IMR-90 (cell line): ENCODE results near the gene HGF. TPM values are rescaled to one million over a fixed set of nuclear protein-coding genes. Genes with fewer than 3 reads are reported as not detected.

Experiments used
- ATAC-seq: fragments of 200-7000 bp; cut with Tn5 transposase; 2 replicates; pipeline ENCODE4 v1.9.1; 2020; ENCODE audit warnings: low read depth, mild to moderate bottlenecking, moderate library complexity
- BruUV-seq: library from RNA; stranded (reverse); fragments of 400-500 nt; replicated peaks from 2 replicates; lab custom pipeline; 2021; lab: Mats Ljungman, UMichigan
- CTCF ChIA-PET: fragments of 300-600 bp; formaldehyde crosslinking; extraction: SDS; loops from one replicate; lab custom pipeline; 2021; ENCODE audit warnings: antibody characterized with exemption; lab: Yijun Ruan, JAX
- POLR2A ChIA-PET: fragments of 300-600 bp; sonication (Branson Sonifier 250); formaldehyde crosslinking; loops from one replicate; lab custom pipeline; 2022; ENCODE audit warnings: antibody characterized with exemption; ENCODE audit not compliant: unreplicated experiment; lab: Charles Lee
- DNase-seq: peaks from one replicate; pipeline ENCODE4 v3.0.0; 2013
- H2AFZ ChIP-seq: replicated peaks from 2 replicates; pipeline ENCODE3; 2013; ENCODE audit warnings: low read length, mild to moderate bottlenecking; ENCODE audit not compliant: poor library complexity
- H2AK5ac ChIP-seq: 2 replicates; pipeline ENCODE4 v1.6.1; 2013; ENCODE audit warnings: low read depth, low read length, inconsistent platforms
- H2AK9ac ChIP-seq: replicated peaks from 2 replicates; pipeline ENCODE3; 2013; ENCODE audit warnings: mild to moderate bottlenecking, low read depth, low read length, moderate library complexity; ENCODE audit not compliant: poor library complexity
- H2BK120ac ChIP-seq: 2 replicates; pipeline ENCODE4 v1.6.1; 2013; ENCODE audit warnings: low read depth, low read length, inconsistent platforms
- H2BK15ac ChIP-seq: 3 replicates; pipeline ENCODE4 v1.6.1; 2013; ENCODE audit warnings: low read depth, low read length, inconsistent platforms
- H2BK20ac ChIP-seq: 2 replicates; pipeline ENCODE4 v1.6.1; 2013; ENCODE audit warnings: low read depth, mild to moderate bottlenecking, inconsistent platforms, low read length, moderate library complexity
- H2BK5ac ChIP-seq: 2 replicates; pipeline ENCODE4 v1.6.1; 2013; ENCODE audit warnings: mild to moderate bottlenecking, low read depth, low read length, inconsistent platforms; ENCODE audit not compliant: poor library complexity, severe bottlenecking
- H3K14ac ChIP-seq: replicated peaks from 2 replicates; pipeline ENCODE4 v1.6.1; 2013; ENCODE audit warnings: low read depth, low read length, inconsistent platforms
- H3K18ac ChIP-seq: 2 replicates; pipeline ENCODE4 v1.6.1; 2013; ENCODE audit warnings: low read depth, low read length, control low read depth
- H3K23ac ChIP-seq: 2 replicates; pipeline ENCODE4 v1.6.1; 2013; ENCODE audit warnings: low read depth, low read length, inconsistent platforms
- H3K27ac ChIP-seq: 2 replicates; pipeline ENCODE4 v1.5.1; 2013; ENCODE audit warnings: mild to moderate bottlenecking, control low read depth, low read length; ENCODE audit not compliant: insufficient read depth
- H3K27me3 ChIP-seq: 2 replicates; pipeline ENCODE4 v1.6.1; 2013; ENCODE audit warnings: low read length; ENCODE audit not compliant: control insufficient read depth, insufficient read depth
- H3K36me3 ChIP-seq: 2 replicates; pipeline ENCODE4 v1.6.1; 2013; ENCODE audit warnings: low read length, mixed read lengths; ENCODE audit not compliant: control insufficient read depth, insufficient read depth
- H3K4ac ChIP-seq: 2 replicates; pipeline ENCODE4 v1.6.1; 2013; ENCODE audit warnings: low read depth, low read length, inconsistent platforms
- H3K4me1 ChIP-seq: 2 replicates; pipeline ENCODE4 v1.6.1; 2013; ENCODE audit warnings: low read length, mixed read lengths; ENCODE audit not compliant: control insufficient read depth, insufficient read depth
- H3K4me2 ChIP-seq: 2 replicates; pipeline ENCODE4 v1.6.1; 2013; ENCODE audit warnings: low read depth, mild to moderate bottlenecking, control low read depth, low read length, moderate library complexity
- H3K4me3 ChIP-seq: 2 replicates; pipeline ENCODE4 v1.5.1; 2013; ENCODE audit warnings: low read depth, mild to moderate bottlenecking, control low read depth, low read length, moderate library complexity; ENCODE audit not compliant: insufficient read depth
- H3K56ac ChIP-seq: 2 replicates; pipeline ENCODE4 v1.6.1; 2013; ENCODE audit warnings: low read length, inconsistent platforms; ENCODE audit not compliant: insufficient read depth; ENCODE audit errors: extremely low read depth
- H3K79me1 ChIP-seq, 2 experiments: 2 replicates each; pipeline ENCODE4 v1.6.1; 2013; ENCODE audit warnings: low read length in 2 of 2, inconsistent platforms in 1 of 2, low read depth in 1 of 2
- H3K9ac ChIP-seq: 2 replicates; pipeline ENCODE4 v1.6.1; 2013; ENCODE audit warnings: low read depth, low read length, control low read depth
- H3K9me1 ChIP-seq: 2 replicates; pipeline ENCODE4 v1.6.1; 2013; ENCODE audit warnings: low read length, inconsistent platforms; ENCODE audit not compliant: insufficient read depth
- H3K9me3 ChIP-seq: 2 replicates; pipeline ENCODE4 v1.6.1; 2013; ENCODE audit warnings: low read length; ENCODE audit not compliant: control insufficient read depth, insufficient read depth
- H4K20me1 ChIP-seq: 2 replicates; pipeline ENCODE4 v1.6.1; 2013; ENCODE audit warnings: low read length, inconsistent platforms; ENCODE audit not compliant: insufficient read depth
- H4K5ac ChIP-seq: 2 replicates; pipeline ENCODE4 v1.6.1; 2013; ENCODE audit warnings: mild to moderate bottlenecking, low read depth, low read length, control low read depth
- H4K8ac ChIP-seq, 2 experiments: 2 replicates each; pipeline ENCODE4 v1.6.1; 2013; ENCODE audit warnings: low read depth in 2 of 2, low read length in 2 of 2, control low read depth in 1 of 2, inconsistent platforms in 1 of 2
- H4K91ac ChIP-seq: 2 replicates; pipeline ENCODE4 v1.6.1; 2013; ENCODE audit warnings: low read depth, low read length, inconsistent platforms; ENCODE audit not compliant: insufficient read depth
- CEBPB ChIP-seq: IDR thresholded peaks from 2 replicates; pipeline ENCODE4 v1.6.1; 2012; ENCODE audit warnings: low read depth, low read length, improper control_type of control experiment
- POLR2A ChIP-seq: IDR thresholded peaks from 2 replicates; pipeline ENCODE4 v1.6.1; 2012; ENCODE audit warnings: mild to moderate bottlenecking, low read depth, low read length
- USF2 ChIP-seq: fragments of 150-350 bp; IDR thresholded peaks from 2 replicates; pipeline ENCODE4 v1.6.1; 2017; ENCODE audit warnings: mild to moderate bottlenecking, antibody characterized with exemption, low read length, low read depth
- WGBS, 2 experiments: methylation state at CpG; one replicate each; pipeline versions ENCODE4 v1.1.5 to v1.1.7; 2013; ENCODE audit warnings: missing lambda C conversion rate in 2 of 2; ENCODE audit not compliant: insufficient read length in 1 of 2; ENCODE audit errors: extremely low coverage in 2 of 2; 5-methylcytosine and 5-hydroxymethylcytosine counted together
- dilution Hi-C: fragments of 300-500 bp; cut with HindIII; formaldehyde crosslinking; loops from one replicate; pipeline ENCODE4 v1.14.3; 2018; ENCODE audit warnings: low sequenced_read_pairs; ENCODE audit not compliant: unreplicated experiment
- in situ Hi-C: fragments of 300-500 bp; cut with MboI; formaldehyde crosslinking; loops from 3 replicates; pipeline ENCODE4 v1.14.3; 2019; ENCODE audit warnings: low sequenced_read_pairs, inconsistent platforms, mixed read lengths
- intact Hi-C: fragments of 100-400 bp; cut with micrococcal nuclease; formaldehyde crosslinking; loops from 2 replicates; pipeline ENCODE4 v1.10.0; 2022
- polyA plus RNA-seq, 3 experiments: library from polyadenylated mRNA; depleted of rRNA; stranded (reverse); fragments of >200 nt; gene quantifications; 2 replicates each; pipeline ENCODE4 v1.2.3, GENCODE V29; 2012; ENCODE audit warnings: low replicate concordance in 1 of 3
- total RNA-seq: library from RNA; depleted of rRNA; stranded (reverse); fragments of >200 nt; gene quantifications from 2 replicates; pipeline ENCODE4 v1.2.3, GENCODE V29; 2012

Gene HGF
- total and polyA plus RNA-seq, 2 of the 4 experiments (the other 2 are of a cell fraction), result 16.8 to 50.9 TPM

DNA sequence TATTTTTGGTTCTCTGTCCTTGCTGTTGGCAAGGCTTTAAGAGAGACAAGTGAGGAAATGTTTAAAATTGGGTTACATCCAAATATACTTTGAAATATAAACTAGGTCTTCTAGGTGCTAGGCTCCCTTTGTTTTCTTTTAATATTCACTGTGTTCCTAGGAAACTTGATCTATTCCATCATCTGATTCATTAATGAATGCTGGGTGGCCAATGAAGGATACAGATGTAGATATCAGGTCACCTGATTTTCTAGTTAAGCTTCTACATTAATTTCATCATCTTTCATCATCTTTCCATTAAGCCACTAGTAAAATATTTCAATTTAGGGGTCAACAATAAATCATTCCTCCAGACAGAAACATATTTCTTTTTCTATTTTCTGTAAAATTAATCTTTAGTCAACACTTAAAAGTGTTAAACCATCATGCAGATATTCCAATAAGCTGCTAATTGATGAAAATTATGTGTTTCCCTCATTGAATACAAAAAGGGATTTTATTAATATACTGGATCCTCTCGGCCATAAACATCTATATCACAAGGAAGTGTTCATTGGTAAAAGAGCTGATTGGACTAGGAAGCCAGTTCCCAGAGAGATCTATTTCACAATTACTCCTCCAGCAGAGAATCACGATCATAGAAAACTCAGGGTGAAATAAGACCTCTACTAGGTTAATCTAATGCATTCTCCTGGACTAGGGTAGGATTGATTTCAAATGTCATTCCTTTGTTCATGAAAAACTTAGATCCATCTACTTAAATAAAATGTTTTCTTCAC is 14.7 kb downstream of the HGF start:
- H3K56ac ChIP-seq, result no peak overlapping the region
- H2AFZ ChIP-seq, result no peak overlapping the region
- no peak overlapping the region for H3K9ac ChIP-seq
- H3K79me1 ChIP-seq, result no peaks in the 10 kb centered on the region
- DNase-seq, result no peak
- H3K4me1 ChIP-seq, result no peaks in the 10 kb centered on the region
- ChIA-PET CTCF (no interaction called here), POLR2A (no interaction called here)
- no peak overlapping the region for H4K8ac ChIP-seq
- no peak overlapping the region for H2BK20ac ChIP-seq
- no peak overlapping the region for H3K23ac ChIP-seq
- H2BK120ac ChIP-seq, result no peak overlapping the region
- H2BK15ac ChIP-seq, result no peak overlapping the region
- H3K27me3 ChIP-seq, result no peaks in the 10 kb centered on the region
- no peak overlapping the region for H3K4ac ChIP-seq
- WGBS, 2 experiments, result no CpG with 5 or more reads among the region's 2 CpGs
- TF ChIP-seq POLR2A, result no peak
- TF ChIP-seq USF2, result no peak
- no peak for TF ChIP-seq CEBPB
- H4K20me1 ChIP-seq, result no peaks in the 10 kb centered on the region
- in situ Hi-C loops, result no loop called here
- peaks cover 39% of the 10 kb centered on the region for H3K36me3 ChIP-seq
- no peak overlapping the region for H3K14ac ChIP-seq
- H4K5ac ChIP-seq, result no peak overlapping the region
- no peak for ATAC-seq
- H3K4me3 ChIP-seq, result no peak overlapping the region
- H2AK5ac ChIP-seq, result no peak overlapping the region
- no peak overlapping the region for H2AK9ac ChIP-seq
- no peak overlapping the region for H3K27ac ChIP-seq
- no peak overlapping the region for H3K18ac ChIP-seq
- dilution Hi-C loops, result no loop called here
- no peak overlapping the region for H4K91ac ChIP-seq
- no TSS peak for BruUV-seq
- H2BK5ac ChIP-seq, result no peak overlapping the region
- H3K9me3 ChIP-seq, result no peaks in the 10 kb centered on the region
- intact Hi-C loops, result loop anchor here (5.0 kb wide), 1 partner anchor 48 kb away; no protein-coding TSS in a partner anchor
- peaks cover 3% of the 10 kb centered on the region; the same call in 1 of the 2 replicates for H3K9me1 ChIP-seq
- H3K4me2 ChIP-seq, result no peak overlapping the region
